Measurements from ENCODE around the gene KPNB1.

The KPNB1 gene

GRCh38 chr17:47705536-47706530, 56.1 kb downstream of the KPNB1 start:
- DNase-seq (ENCODE audit: extremely low spot score), result no peak
- CTCF ChIA-PET, result interaction anchor here (1.7 kb wide), 1 partner anchor 27 kb away, joined by 5 read pairs; the partner anchor contains the start of gene TBX21
- POLR2A ChIA-PET, result no interaction called here
- TF ChIP-seq LEF1 (IDR thresholded peaks at IDR 0.05; ENCODE audit: borderline replicate concordance) (no peak), TARDBP (IDR thresholded peaks at IDR 0.05) (no peak), FOXM1 (IDR thresholded peaks at IDR 0.05; ENCODE audit: borderline replicate concordance) (no peak), FOXA1 (IDR thresholded peaks at IDR 0.05) (no peak), ZNF384 (IDR thresholded peaks at IDR 0.05) (no peak), PKNOX1 (IDR thresholded peaks at IDR 0.05) (no peak), ARNT (IDR thresholded peaks at IDR 0.05) (no peak), NFRKB (IDR thresholded peaks at IDR 0.05) (no peak), SUZ12 (IDR thresholded peaks at IDR 0.05) (no peak), SP1 (IDR thresholded peaks at IDR 0.05) (no peak), HDGF (IDR thresholded peaks at IDR 0.05; ENCODE audit: borderline replicate concordance) (no peak), ELF4 (IDR thresholded peaks at IDR 0.05) (no peak), CTBP1 (IDR thresholded peaks at IDR 0.05; ENCODE audit: borderline replicate concordance) (no peak), FOXK2 (IDR thresholded peaks at IDR 0.05) (no peak), L3MBTL2 (conservative IDR thresholded peaks at IDR 0.05) (no peak), BHLHE40 (IDR thresholded peaks at IDR 0.05; ENCODE audit: borderline replicate concordance) (no peak)

GRCh38 chr17:47707056-47707804, 57.5 kb downstream of the KPNB1 start:
- DNase-seq (ENCODE audit: extremely low spot score), result no peak
- ChIA-PET CTCF (interaction anchor here (1.0 to 1.7 kb wide), 2 partner anchors 8 to 26 kb away, joined by 4 to 5 read pairs; partner anchors contain the start of gene TBX21), POLR2A (interaction anchor here (0.8 to 1.8 kb wide), 5 partner anchors 10 to 188 kb away, joined by 3 to 5 read pairs (median 3); partner anchors contain the start of genes KPNB1, OSBPL7, SP2 and TBKBP1)
- TF ChIP-seq ZNF384 (IDR thresholded peaks at IDR 0.05) (no peak), HDGF (IDR thresholded peaks at IDR 0.05; ENCODE audit: borderline replicate concordance) (no peak), FOXM1 (IDR thresholded peaks at IDR 0.05; ENCODE audit: borderline replicate concordance) (no peak), SP1 (IDR thresholded peaks at IDR 0.05) (no peak), FOXA1 (IDR thresholded peaks at IDR 0.05) (no peak), L3MBTL2 (conservative IDR thresholded peaks at IDR 0.05) (no peak), NFRKB (IDR thresholded peaks at IDR 0.05) (no peak), BHLHE40 (IDR thresholded peaks at IDR 0.05; ENCODE audit: borderline replicate concordance) (no peak), PKNOX1 (IDR thresholded peaks at IDR 0.05) (no peak), ARNT (IDR thresholded peaks at IDR 0.05) (no peak), ELF4 (IDR thresholded peaks at IDR 0.05) (no peak)

GRCh38 chr17:47707884-47708283, 58.2 kb downstream of the KPNB1 start:
- POLR2A ChIA-PET, result interaction anchor here (0.8 to 1.8 kb wide), 5 partner anchors 10 to 188 kb away, joined by 3 to 5 read pairs (median 3); partner anchors contain the start of genes KPNB1, OSBPL7, SP2 and TBKBP1
- CTCF ChIA-PET, result interaction anchor here (1.0 to 1.7 kb wide), 2 partner anchors 9 to 25 kb away, joined by 4 to 5 read pairs; partner anchors contain the start of gene TBX21
- TF ChIP-seq ELF4 (IDR thresholded peaks at IDR 0.05) (no peak), PKNOX1 (IDR thresholded peaks at IDR 0.05) (no peak), L3MBTL2 (conservative IDR thresholded peaks at IDR 0.05) (no peak)
- no peak for DNase-seq (ENCODE audit: extremely low spot score)

GRCh38 chr17:47708312-47708863, 58.7 kb downstream of the KPNB1 start:
- CTCF ChIA-PET, result interaction anchor here (1.0 kb wide), 1 partner anchor 9 kb away, joined by 4 read pairs; no protein-coding TSS in a partner anchor
- no peak for DNase-seq (ENCODE audit: extremely low spot score)
- POLR2A ChIA-PET, result interaction anchor here (0.8 to 1.8 kb wide), 5 partner anchors 11 to 187 kb away, joined by 3 to 5 read pairs (median 3); partner anchors contain the start of genes KPNB1, OSBPL7, SP2 and TBKBP1
- TF ChIP-seq FOXA1 (IDR thresholded peaks at IDR 0.05) (no peak), FOXK2 (IDR thresholded peaks at IDR 0.05) (no peak), ELF4 (IDR thresholded peaks at IDR 0.05) (no peak), SP1 (IDR thresholded peaks at IDR 0.05) (no peak), L3MBTL2 (conservative IDR thresholded peaks at IDR 0.05) (no peak), TARDBP (IDR thresholded peaks at IDR 0.05) (no peak), BHLHE40 (IDR thresholded peaks at IDR 0.05; ENCODE audit: borderline replicate concordance) (no peak), PKNOX1 (IDR thresholded peaks at IDR 0.05) (no peak), HDGF (IDR thresholded peaks at IDR 0.05; ENCODE audit: borderline replicate concordance) (no peak), SUZ12 (IDR thresholded peaks at IDR 0.05) (no peak)
